HEK293T (cell line): ENCODE results near the gene AHNAK2.

Experiments used
- BHLHE40 ChIP-seq: fragments of 450-650 bp; IDR thresholded peaks from 2 replicates; pipeline ENCODE4 v1.6.1; 2016; ENCODE audit warnings: mild to moderate bottlenecking, moderate library complexity, borderline replicate concordance
- FOXM1 ChIP-seq: fragments of 450-650 bp; IDR thresholded peaks from 2 replicates; pipeline ENCODE4 v1.6.1; 2017; ENCODE audit warnings: mild to moderate bottlenecking, borderline replicate concordance
- TARDBP ChIP-seq: fragments of 450-650 bp; IDR thresholded peaks from 2 replicates; pipeline ENCODE4 v1.6.1; 2016

DNA sequence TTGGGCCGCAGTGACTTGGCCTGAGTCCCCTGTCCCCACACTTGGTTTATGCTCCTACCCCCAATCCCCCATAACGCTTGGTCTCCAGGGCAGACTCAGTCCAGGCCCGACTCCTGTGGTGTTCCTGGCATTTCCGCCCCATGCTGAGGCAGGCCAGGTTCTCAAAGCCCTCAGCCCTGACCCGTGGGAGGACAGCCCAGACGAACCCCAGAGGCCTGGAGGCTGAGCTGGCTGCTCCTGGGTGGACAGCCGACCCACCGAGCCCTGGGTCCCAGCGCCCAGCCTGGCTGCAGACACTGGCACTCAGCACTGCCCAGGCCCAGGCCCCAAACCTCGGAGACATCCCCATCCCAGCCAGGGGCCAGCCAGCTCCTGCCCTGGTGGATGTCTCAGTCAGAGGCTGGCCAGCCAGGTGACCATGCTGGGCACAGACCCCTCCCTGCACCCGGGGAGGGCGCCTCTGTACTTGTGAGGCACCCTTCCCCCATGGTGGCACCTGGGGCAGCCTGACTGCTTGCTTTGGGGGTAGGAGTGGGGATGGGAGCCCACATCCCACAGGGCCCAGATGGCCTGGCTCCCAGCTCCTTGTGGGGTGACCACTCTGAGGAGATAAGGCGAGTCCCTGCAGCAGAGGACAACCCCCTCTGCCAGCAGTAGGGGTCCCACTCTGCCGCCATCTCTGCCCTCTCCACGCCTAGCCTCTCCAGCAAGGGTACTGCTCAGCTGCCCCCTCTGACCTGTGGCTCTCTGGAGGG, 52.1 kb downstream of the AHNAK2 start:
- no peak for TF ChIP-seq BHLHE40
- TF ChIP-seq TARDBP, result no peak
- no peak for TF ChIP-seq FOXM1
